IMR-90 (cell line): ENCODE results near the gene GGT6.

Experiments used
- BHLHE40 ChIP-seq: fragments of 150-350 bp; IDR thresholded peaks from 2 replicates; pipeline ENCODE4 v1.6.1; 2016; ENCODE audit warnings: mild to moderate bottlenecking, low read depth, low read length
- CEBPB ChIP-seq: IDR thresholded peaks from 2 replicates; pipeline ENCODE4 v1.6.1; 2012; ENCODE audit warnings: low read depth, low read length, improper control_type of control experiment
- ELK1 ChIP-seq: fragments of 150-350 bp; IDR thresholded peaks from 2 replicates; pipeline ENCODE4 v1.6.1; 2016; ENCODE audit warnings: low read depth, mild to moderate bottlenecking, low read length, moderate library complexity, borderline replicate concordance
- FOS ChIP-seq: fragments of 150-350 bp; IDR thresholded peaks from 2 replicates; pipeline ENCODE4 v1.6.1; 2016; ENCODE audit warnings: low read depth, low read length
- MAZ ChIP-seq: IDR thresholded peaks from 2 replicates; pipeline ENCODE4 v1.6.1; 2012; ENCODE audit warnings: low read depth, mild to moderate bottlenecking, low read length, improper control_type of control experiment, moderate library complexity, borderline replicate concordance
- POLR2A ChIP-seq: IDR thresholded peaks from 2 replicates; pipeline ENCODE4 v1.6.1; 2012; ENCODE audit warnings: mild to moderate bottlenecking, low read depth, low read length
- RAD21 ChIP-seq: IDR thresholded peaks from 2 replicates; pipeline ENCODE4 v1.6.1; 2012; ENCODE audit warnings: low read length, improper control_type of control experiment
- RFX5 ChIP-seq: IDR thresholded peaks from 2 replicates; pipeline ENCODE4 v1.8.0; 2012; ENCODE audit warnings: low read depth, mild to moderate bottlenecking, low read length, moderate library complexity
- SMC3 ChIP-seq: fragments of 150-350 bp; IDR thresholded peaks from 2 replicates; pipeline ENCODE4 v1.6.1; 2016; ENCODE audit warnings: low read depth, mild to moderate bottlenecking, antibody characterized with exemption, low read length, moderate library complexity
- TF ChIP-seq, protein P1 (sequence below): conservative IDR thresholded peaks from 2 replicates; pipeline ENCODE4 v1.5.1; 2012; ENCODE audit warnings: mild to moderate bottlenecking, low read depth, low read length, improper control_type of control experiment
- TF ChIP-seq, protein P2 (sequence below): fragments of 150-350 bp; IDR thresholded peaks from 2 replicates; pipeline ENCODE4 v1.6.1; 2017; ENCODE audit warnings: mild to moderate bottlenecking, antibody characterized with exemption, low read length, low read depth

DNA sequence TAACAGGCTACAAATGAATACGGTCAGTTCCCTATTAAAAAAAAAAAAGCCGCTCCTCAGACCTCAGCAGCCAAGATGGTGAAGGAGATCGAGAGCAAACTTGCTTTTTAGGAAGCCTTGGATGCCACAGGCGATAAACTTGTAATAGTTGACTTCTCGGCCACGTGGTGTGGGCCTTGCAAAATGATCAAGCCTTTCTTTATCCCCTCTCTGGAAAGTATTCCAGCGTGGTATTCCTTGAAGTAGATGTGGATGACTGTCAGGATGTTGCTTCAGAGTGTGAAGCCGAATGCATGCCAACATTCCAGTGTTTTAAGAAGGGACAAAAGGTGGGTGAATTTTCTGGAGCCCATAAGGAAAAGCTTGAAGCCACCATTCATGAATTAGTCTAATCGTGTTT, 11.8 kb upstream of the GGT6 start:
- TF ChIP-seq, protein P1, sequence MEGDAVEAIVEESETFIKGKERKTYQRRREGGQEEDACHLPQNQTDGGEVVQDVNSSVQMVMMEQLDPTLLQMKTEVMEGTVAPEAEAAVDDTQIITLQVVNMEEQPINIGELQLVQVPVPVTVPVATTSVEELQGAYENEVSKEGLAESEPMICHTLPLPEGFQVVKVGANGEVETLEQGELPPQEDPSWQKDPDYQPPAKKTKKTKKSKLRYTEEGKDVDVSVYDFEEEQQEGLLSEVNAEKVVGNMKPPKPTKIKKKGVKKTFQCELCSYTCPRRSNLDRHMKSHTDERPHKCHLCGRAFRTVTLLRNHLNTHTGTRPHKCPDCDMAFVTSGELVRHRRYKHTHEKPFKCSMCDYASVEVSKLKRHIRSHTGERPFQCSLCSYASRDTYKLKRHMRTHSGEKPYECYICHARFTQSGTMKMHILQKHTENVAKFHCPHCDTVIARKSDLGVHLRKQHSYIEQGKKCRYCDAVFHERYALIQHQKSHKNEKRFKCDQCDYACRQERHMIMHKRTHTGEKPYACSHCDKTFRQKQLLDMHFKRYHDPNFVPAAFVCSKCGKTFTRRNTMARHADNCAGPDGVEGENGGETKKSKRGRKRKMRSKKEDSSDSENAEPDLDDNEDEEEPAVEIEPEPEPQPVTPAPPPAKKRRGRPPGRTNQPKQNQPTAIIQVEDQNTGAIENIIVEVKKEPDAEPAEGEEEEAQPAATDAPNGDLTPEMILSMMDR, result no peak
- TF ChIP-seq ELK1 (no peak), MAZ (no peak), RAD21 (no peak), SMC3 (no peak), POLR2A (no peak), FOS (no peak), CEBPB (no peak), BHLHE40 (no peak), RFX5 (no peak)
- TF ChIP-seq, protein P2, sequence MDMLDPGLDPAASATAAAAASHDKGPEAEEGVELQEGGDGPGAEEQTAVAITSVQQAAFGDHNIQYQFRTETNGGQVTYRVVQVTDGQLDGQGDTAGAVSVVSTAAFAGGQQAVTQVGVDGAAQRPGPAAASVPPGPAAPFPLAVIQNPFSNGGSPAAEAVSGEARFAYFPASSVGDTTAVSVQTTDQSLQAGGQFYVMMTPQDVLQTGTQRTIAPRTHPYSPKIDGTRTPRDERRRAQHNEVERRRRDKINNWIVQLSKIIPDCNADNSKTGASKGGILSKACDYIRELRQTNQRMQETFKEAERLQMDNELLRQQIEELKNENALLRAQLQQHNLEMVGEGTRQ, result no peak
